ENCODE measurements around the gene SPATA16.

The SPATA16 gene

DNA sequence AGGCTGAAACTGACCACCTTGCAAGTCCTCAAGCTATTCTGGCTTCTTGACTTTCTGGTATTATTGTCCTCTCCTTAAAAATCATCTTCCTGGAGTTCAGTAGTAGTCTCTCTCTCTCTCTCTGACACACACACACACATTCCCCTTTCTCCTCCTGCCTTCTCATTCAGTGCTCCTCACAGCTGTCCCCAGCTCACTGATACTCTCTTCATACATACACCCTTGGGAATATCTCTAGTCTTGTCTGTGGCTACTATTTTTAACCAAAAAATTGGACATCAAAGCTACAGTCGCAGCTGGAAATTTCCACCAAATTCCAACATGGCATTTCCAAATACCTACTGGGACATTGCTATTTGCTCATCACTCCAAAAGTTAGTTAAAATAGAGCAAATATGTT lies 211.6 kb downstream of the SPATA16 start:
- H3K9ac ChIP-seq (ENCODE audit: low read depth, low read length): no peak overlapping the region
- H3K4me3 ChIP-seq (ENCODE audit: low read depth in 1 of 2, low read length in 2 of 2): no peak overlapping the region
- no peaks in the 10 kb centered on the region for H3K36me3 ChIP-seq (ENCODE audit: insufficient read depth, low read length)
- no peak overlapping the region for H2AFZ ChIP-seq (ENCODE audit: low read depth, low read length)
- H3K9me3 ChIP-seq (ENCODE audit: insufficient read depth, low read length, severe bottlenecking): no peaks in the 10 kb centered on the region
- peaks cover 4% of the 10 kb centered on the region for H3K27me3 ChIP-seq (ENCODE audit: insufficient read depth, low read length, poor library complexity)
- DNase-seq: no peak
- no peaks in the 10 kb centered on the region for H3K4me1 ChIP-seq (ENCODE audit: insufficient read depth, low read length)
- no peaks in the 10 kb centered on the region for H3K79me2 ChIP-seq (ENCODE audit: insufficient read depth, low read length)
- ATAC-seq (ENCODE audit: insufficient read depth, low read depth): no peak
- TF ChIP-seq, protein P1, sequence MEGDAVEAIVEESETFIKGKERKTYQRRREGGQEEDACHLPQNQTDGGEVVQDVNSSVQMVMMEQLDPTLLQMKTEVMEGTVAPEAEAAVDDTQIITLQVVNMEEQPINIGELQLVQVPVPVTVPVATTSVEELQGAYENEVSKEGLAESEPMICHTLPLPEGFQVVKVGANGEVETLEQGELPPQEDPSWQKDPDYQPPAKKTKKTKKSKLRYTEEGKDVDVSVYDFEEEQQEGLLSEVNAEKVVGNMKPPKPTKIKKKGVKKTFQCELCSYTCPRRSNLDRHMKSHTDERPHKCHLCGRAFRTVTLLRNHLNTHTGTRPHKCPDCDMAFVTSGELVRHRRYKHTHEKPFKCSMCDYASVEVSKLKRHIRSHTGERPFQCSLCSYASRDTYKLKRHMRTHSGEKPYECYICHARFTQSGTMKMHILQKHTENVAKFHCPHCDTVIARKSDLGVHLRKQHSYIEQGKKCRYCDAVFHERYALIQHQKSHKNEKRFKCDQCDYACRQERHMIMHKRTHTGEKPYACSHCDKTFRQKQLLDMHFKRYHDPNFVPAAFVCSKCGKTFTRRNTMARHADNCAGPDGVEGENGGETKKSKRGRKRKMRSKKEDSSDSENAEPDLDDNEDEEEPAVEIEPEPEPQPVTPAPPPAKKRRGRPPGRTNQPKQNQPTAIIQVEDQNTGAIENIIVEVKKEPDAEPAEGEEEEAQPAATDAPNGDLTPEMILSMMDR (IDR thresholded peaks at IDR 0.05; ENCODE audit: borderline replicate concordance, extremely low read depth, low read length, poor library complexity, severe bottlenecking): no peak
- no peak overlapping the region for H3K27ac ChIP-seq (ENCODE audit: low read length)
- H4K20me1 ChIP-seq (ENCODE audit: insufficient read depth, low read length): no peaks in the 10 kb centered on the region
- no peak overlapping the region for H3K4me2 ChIP-seq (ENCODE audit: insufficient read depth, low read length)

DNA sequence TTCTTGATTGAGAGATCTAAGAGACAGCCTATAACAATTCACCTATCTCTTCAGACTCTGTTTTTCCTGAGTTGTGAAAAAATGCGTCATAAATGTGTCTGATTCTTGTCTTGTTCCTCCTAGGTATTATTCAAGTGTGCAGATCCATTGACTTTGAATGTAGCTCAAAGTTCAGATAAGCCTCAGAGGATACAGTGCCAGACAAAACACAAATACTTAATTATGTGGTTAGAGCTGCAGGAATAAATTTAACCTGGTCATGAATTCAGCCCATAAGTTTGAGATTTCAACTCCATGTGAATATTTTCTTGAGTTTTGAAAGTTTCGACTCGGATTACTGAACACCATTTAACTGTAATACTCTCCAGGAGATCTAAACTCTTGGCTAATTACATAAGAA lies 216.5 kb downstream of the SPATA16 start:
- Histone ChIP-seq H3K4me3 (ENCODE audit: low read depth in 1 of 2, low read length in 2 of 2) (no peak overlapping the region), H2AFZ (ENCODE audit: low read depth, low read length) (no peak overlapping the region), H3K9me3 (ENCODE audit: insufficient read depth, low read length, severe bottlenecking) (no peaks in the 10 kb centered on the region), H3K27me3 (ENCODE audit: insufficient read depth, low read length, poor library complexity) (peaks cover 7% of the 10 kb centered on the region), H3K4me2 (ENCODE audit: insufficient read depth, low read length) (no peak overlapping the region), H3K79me2 (ENCODE audit: insufficient read depth, low read length) (no peaks in the 10 kb centered on the region), H3K4me1 (ENCODE audit: insufficient read depth, low read length) (no peaks in the 10 kb centered on the region), H3K36me3 (ENCODE audit: insufficient read depth, low read length) (no peaks in the 10 kb centered on the region), H3K27ac (ENCODE audit: low read length) (no peak overlapping the region), H3K9ac (ENCODE audit: low read depth, low read length) (no peak overlapping the region), H4K20me1 (ENCODE audit: insufficient read depth, low read length) (no peaks in the 10 kb centered on the region)
- TF ChIP-seq, protein P1 (IDR thresholded peaks at IDR 0.05; ENCODE audit: borderline replicate concordance, extremely low read depth, low read length, poor library complexity, severe bottlenecking): no peak
- TF ChIP-seq EZH2 (IDR thresholded peaks at IDR 0.05; ENCODE audit: borderline replicate concordance, low read depth, low read length, severe bottlenecking): no peak
- no peak for ATAC-seq (ENCODE audit: insufficient read depth, low read depth)
- no peak for DNase-seq

DNA sequence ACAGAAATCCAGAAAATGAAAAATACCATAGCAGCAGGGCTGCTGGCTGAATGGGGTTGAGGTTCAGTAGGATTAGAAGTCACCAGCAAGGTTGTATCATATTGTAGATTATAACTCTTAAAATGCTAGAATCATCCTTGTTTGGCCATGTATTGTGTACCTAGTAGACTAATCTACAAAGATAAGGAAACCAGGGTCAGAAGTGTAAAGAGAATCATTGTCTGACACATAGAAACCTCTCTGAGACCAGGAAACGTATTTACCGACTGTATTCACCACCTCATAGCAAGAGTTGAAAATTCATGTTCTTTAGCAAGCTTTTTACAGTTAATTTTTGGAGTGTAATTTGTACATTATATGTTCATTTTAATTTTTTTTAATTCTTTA lies 221.7 kb downstream of the SPATA16 start:
- H2AFZ ChIP-seq (ENCODE audit: low read depth, low read length): no peak overlapping the region
- H3K4me1 ChIP-seq (ENCODE audit: insufficient read depth, low read length): no peaks in the 10 kb centered on the region
- no peak overlapping the region for H3K4me3 ChIP-seq (ENCODE audit: low read depth in 1 of 2, low read length in 2 of 2)
- peaks cover 14% of the 10 kb centered on the region for H3K27me3 ChIP-seq (ENCODE audit: insufficient read depth, low read length, poor library complexity)
- TF ChIP-seq, protein P1 (IDR thresholded peaks at IDR 0.05; ENCODE audit: borderline replicate concordance, extremely low read depth, low read length, poor library complexity, severe bottlenecking): no peak
- TF ChIP-seq EZH2 (IDR thresholded peaks at IDR 0.05; ENCODE audit: borderline replicate concordance, low read depth, low read length, severe bottlenecking): no peak
- no peaks in the 10 kb centered on the region for H3K36me3 ChIP-seq (ENCODE audit: insufficient read depth, low read length)
- no peak overlapping the region for H3K9ac ChIP-seq (ENCODE audit: low read depth, low read length)
- ATAC-seq (ENCODE audit: insufficient read depth, low read depth): no peak
- H3K27ac ChIP-seq (ENCODE audit: low read length): no peak overlapping the region
- no peak for DNase-seq
- H3K79me2 ChIP-seq (ENCODE audit: insufficient read depth, low read length): no peaks in the 10 kb centered on the region
- no peaks in the 10 kb centered on the region for H3K9me3 ChIP-seq (ENCODE audit: insufficient read depth, low read length, severe bottlenecking)
- no peak overlapping the region for H3K4me2 ChIP-seq (ENCODE audit: insufficient read depth, low read length)
- no peaks in the 10 kb centered on the region for H4K20me1 ChIP-seq (ENCODE audit: insufficient read depth, low read length)
